ENCODE results near the gene ASTN2. TPM values are rescaled to one million over a fixed set of nuclear protein-coding genes. Genes with fewer than 3 reads are reported as not detected.

ASTN2 gene
- polyA plus RNA-seq, 3 donors from 2014 or later = 1.7 to 4.5 (median 2.2) TPM

GRCh38 chr9:117180896-117181445 lies 233.9 kb downstream of the ASTN2 start:
- H3K36me3 Mint-ChIP-seq = no peaks in the 10 kb centered on the region
- peaks cover 0 to 4% (median 0%) of the 10 kb centered on the region in 3 donors for H3K27me3 Mint-ChIP-seq (ENCODE audit: low read depth in 3 of 3)
- H3K4me1 Mint-ChIP-seq = no peaks in the 10 kb centered on the region
- DNase-seq = no peak
- no peak overlapping the region for H3K27ac Mint-ChIP-seq
- H3K4me3 Mint-ChIP-seq = no peak overlapping the region
- peaks cover 0 to 46% (median 8%) of the 10 kb centered on the region in 6 donors for H3K9me3 Mint-ChIP-seq

- DNase-seq = no peak
- H3K36me3 Mint-ChIP-seq = no peaks in the 10 kb centered on the region
- H3K27ac Mint-ChIP-seq = no peak overlapping the region
Measured at GRCh38 chr9:117178596-117179375, 236.1 kb downstream of the ASTN2 start.

GRCh38 chr9:117170567-117170966 lies 244.3 kb downstream of the ASTN2 start:
- no peaks in the 10 kb centered on the region for H3K4me1 Mint-ChIP-seq
- DNase-seq = no peak
- peaks cover 0 to 9% (median 6%) of the 10 kb centered on the region in 3 donors for H3K27me3 Mint-ChIP-seq (ENCODE audit: low read depth in 3 of 3)
- H3K27ac Mint-ChIP-seq = no peak overlapping the region
- peaks cover 0 to 11% (median 3%) of the 10 kb centered on the region in 6 donors for H3K9me3 Mint-ChIP-seq
- no peak overlapping the region for H3K4me3 Mint-ChIP-seq
- no peaks in the 10 kb centered on the region for H3K36me3 Mint-ChIP-seq

More at GRCh38 chr9:117178596-117179375, 236.1 kb downstream of the ASTN2 start:
- H3K4me3 Mint-ChIP-seq = no peak overlapping the region
- H3K4me1 Mint-ChIP-seq = no peaks in the 10 kb centered on the region
- peaks cover 0 to 35% (median 7%) of the 10 kb centered on the region in 6 donors for H3K9me3 Mint-ChIP-seq
- peaks cover 0 to 2% (median 0%) of the 10 kb centered on the region in 3 donors for H3K27me3 Mint-ChIP-seq (ENCODE audit: low read depth in 3 of 3)

GRCh38 chr9:117169089-117169621 lies 245.7 kb downstream of the ASTN2 start:
- Mint-ChIP-seq H3K27ac (no peak overlapping the region), H3K36me3 (no peaks in the 10 kb centered on the region), H3K4me1 (no peaks in the 10 kb centered on the region), H3K27me3 (ENCODE audit: low read depth in 3 of 3) (peaks cover 0 to 9% (median 6%) of the 10 kb centered on the region in 3 donors), H3K4me3 (no peak overlapping the region), H3K9me3 (peaks cover 0 to 14% (median 3%) of the 10 kb centered on the region in 6 donors)
- DNase-seq = no peak

- peaks cover 0 to 21% (median under 1%) of the 10 kb centered on the region in 6 donors for H3K9me3 Mint-ChIP-seq
- H3K27me3 Mint-ChIP-seq (ENCODE audit: low read depth in 3 of 3) = peaks cover 0 to 8% (median 6%) of the 10 kb centered on the region in 3 donors
- H3K4me1 Mint-ChIP-seq = no peaks in the 10 kb centered on the region
- no peaks in the 10 kb centered on the region for H3K36me3 Mint-ChIP-seq
- H3K27ac Mint-ChIP-seq = no peak overlapping the region
- no peak overlapping the region for H3K4me3 Mint-ChIP-seq
- DNase-seq = no peak
Measured at GRCh38 chr9:117164512-117164911, 250.3 kb downstream of the ASTN2 start.

- Mint-ChIP-seq H3K4me3 (no peak overlapping the region), H3K27me3 (ENCODE audit: low read depth in 3 of 3) (peaks cover 0 to 7% (median 0%) of the 10 kb centered on the region in 3 donors), H3K9me3 (peaks cover 0 to 23% (median 1%) of the 10 kb centered on the region in 6 donors), H3K27ac (no peak overlapping the region), H3K4me1 (no peaks in the 10 kb centered on the region), H3K36me3 (no peaks in the 10 kb centered on the region)
- no peak for DNase-seq
Measured at GRCh38 chr9:117160254-117160653, 254.6 kb downstream of the ASTN2 start.

GRCh38 chr9:117156771-117157535 lies 257.9 kb downstream of the ASTN2 start:
- peaks cover 0 to 13% (median 2%) of the 10 kb centered on the region in 6 donors for H3K9me3 Mint-ChIP-seq
- H3K36me3 Mint-ChIP-seq = no peaks in the 10 kb centered on the region
- DNase-seq = no peak
- no peak overlapping the region for H3K27ac Mint-ChIP-seq
- H3K27me3 Mint-ChIP-seq (ENCODE audit: low read depth in 3 of 3) = peaks cover 0 to 5% (median 2%) of the 10 kb centered on the region in 3 donors
- H3K4me1 Mint-ChIP-seq = no peaks in the 10 kb centered on the region
- H3K4me3 Mint-ChIP-seq = no peak overlapping the region

GRCh38 chr9:117156144-117156688 lies 258.6 kb downstream of the ASTN2 start:
- H3K4me3 Mint-ChIP-seq = no peak overlapping the region
- no peaks in the 10 kb centered on the region for H3K4me1 Mint-ChIP-seq
- no peaks in the 10 kb centered on the region for H3K36me3 Mint-ChIP-seq
- no peak for DNase-seq
- H3K27me3 Mint-ChIP-seq (ENCODE audit: low read depth in 3 of 3) = peaks cover 0 to 6% (median 2%) of the 10 kb centered on the region in 3 donors
- no peak overlapping the region for H3K27ac Mint-ChIP-seq
- peaks cover 0 to 13% (median 2%) of the 10 kb centered on the region in 6 donors for H3K9me3 Mint-ChIP-seq

- Mint-ChIP-seq H3K27ac (no peak overlapping the region), H3K9me3 (peaks cover 0 to 15% (median 2%) of the 10 kb centered on the region in 6 donors), H3K4me3 (no peak overlapping the region), H3K4me1 (no peaks in the 10 kb centered on the region), H3K27me3 (ENCODE audit: low read depth in 3 of 3) (peaks cover 0 to 4% (median 3%) of the 10 kb centered on the region in 3 donors), H3K36me3 (no peaks in the 10 kb centered on the region)
- DNase-seq = no peak
Measured at GRCh38 chr9:117153021-117153420, 261.8 kb downstream of the ASTN2 start.

- H3K9me3 Mint-ChIP-seq = peaks cover 0 to 15% (median under 1%) of the 10 kb centered on the region in 6 donors
- H3K27me3 Mint-ChIP-seq (ENCODE audit: low read depth in 3 of 3) = peaks cover 0 to 6% (median 4%) of the 10 kb centered on the region in 3 donors
Measured at GRCh38 chr9:117151716-117152115, 263.1 kb downstream of the ASTN2 start.

GRCh38 chr9:117149996-117150395 lies 264.9 kb downstream of the ASTN2 start:
- Mint-ChIP-seq H3K9me3 (peaks cover 0 to 23% (median 3%) of the 10 kb centered on the region in 6 donors), H3K36me3 (no peaks in the 10 kb centered on the region), H3K27ac (no peak overlapping the region), H3K4me3 (no peak overlapping the region), H3K27me3 (ENCODE audit: low read depth in 3 of 3) (peaks cover 0 to 9% (median 6%) of the 10 kb centered on the region in 3 donors), H3K4me1 (no peaks in the 10 kb centered on the region)
- no peak for DNase-seq

More at GRCh38 chr9:117151716-117152115, 263.1 kb downstream of the ASTN2 start:
- DNase-seq = no peak
- Mint-ChIP-seq H3K36me3 (no peaks in the 10 kb centered on the region), H3K4me3 (no peak overlapping the region), H3K4me1 (no peaks in the 10 kb centered on the region), H3K27ac (no peak overlapping the region)

GRCh38 chr9:117145811-117146490 lies 268.9 kb downstream of the ASTN2 start:
- Mint-ChIP-seq H3K4me1 (no peaks in the 10 kb centered on the region), H3K4me3 (no peak overlapping the region), H3K27ac (no peak overlapping the region), H3K36me3 (no peaks in the 10 kb centered on the region), H3K9me3 (peaks cover 0 to 32% (median 5%) of the 10 kb centered on the region in 6 donors), H3K27me3 (ENCODE audit: low read depth in 3 of 3) (peaks cover 0 to 11% (median 9%) of the 10 kb centered on the region in 3 donors)
- DNase-seq = no peak

- no peak overlapping the region for H3K27ac Mint-ChIP-seq
- H3K36me3 Mint-ChIP-seq = no peaks in the 10 kb centered on the region
- no peaks in the 10 kb centered on the region for H3K4me1 Mint-ChIP-seq
- DNase-seq = no peak
- peaks cover 0 to 10% (median 9%) of the 10 kb centered on the region in 3 donors for H3K27me3 Mint-ChIP-seq (ENCODE audit: low read depth in 3 of 3)
- H3K4me3 Mint-ChIP-seq = no peak overlapping the region
- H3K9me3 Mint-ChIP-seq = peaks cover 0 to 32% (median 5%) of the 10 kb centered on the region in 6 donors
Measured at GRCh38 chr9:117145081-117145480, 269.8 kb downstream of the ASTN2 start.

Measured in immature natural killer cell (primary cell).